GM10266 (cell line): ENCODE data around the gene RBCK1.

ENCODE experiments used
- DNase-seq: peaks from one replicate; pipeline ENCODE4 v3.0.0; 2012; ENCODE audit errors: extremely low spot score
- TF ChIP-seq, protein P1 (sequence below): IDR thresholded peaks from 2 replicates; pipeline ENCODE4 v1.5.1; 2012; ENCODE audit warnings: mild to moderate bottlenecking, low read depth; ENCODE audit not compliant: control insufficient read depth, insufficient read depth; ENCODE audit errors: missing control alignments

Gene RBCK1

DNA sequence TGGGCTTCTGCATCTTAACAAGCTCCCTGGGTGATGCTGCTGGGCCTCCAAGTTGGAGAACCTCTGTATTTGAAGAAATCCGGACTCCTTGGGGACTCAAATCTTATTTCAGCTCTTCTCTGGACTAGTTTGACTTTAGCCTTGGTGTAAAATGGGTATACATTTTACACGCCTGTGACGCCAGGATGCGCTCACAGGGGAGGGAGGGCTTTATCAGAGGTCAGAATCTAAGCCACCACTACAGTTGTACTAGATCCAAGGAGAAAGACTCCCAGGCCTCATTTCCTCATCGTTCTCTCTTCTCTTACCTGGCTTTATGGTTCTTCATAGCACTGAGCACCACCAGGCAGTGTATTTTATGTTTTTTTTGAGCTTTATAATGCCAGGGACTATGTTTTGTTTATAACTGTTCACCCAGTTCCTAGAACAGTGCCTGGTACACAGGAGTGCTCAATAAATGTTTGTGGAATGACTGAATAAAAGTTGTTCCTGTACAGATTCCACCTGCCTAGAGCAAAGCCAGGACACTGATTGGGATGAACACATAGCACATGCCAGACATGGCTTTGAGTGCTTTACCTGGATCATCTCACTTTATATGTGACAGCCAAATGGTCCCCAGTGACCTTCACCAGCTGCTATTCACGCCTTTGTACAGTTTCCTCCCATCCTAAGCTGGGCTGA is 5.1 kb upstream of the RBCK1 start:
- DNase-seq = no peak
- TF ChIP-seq, protein P1, sequence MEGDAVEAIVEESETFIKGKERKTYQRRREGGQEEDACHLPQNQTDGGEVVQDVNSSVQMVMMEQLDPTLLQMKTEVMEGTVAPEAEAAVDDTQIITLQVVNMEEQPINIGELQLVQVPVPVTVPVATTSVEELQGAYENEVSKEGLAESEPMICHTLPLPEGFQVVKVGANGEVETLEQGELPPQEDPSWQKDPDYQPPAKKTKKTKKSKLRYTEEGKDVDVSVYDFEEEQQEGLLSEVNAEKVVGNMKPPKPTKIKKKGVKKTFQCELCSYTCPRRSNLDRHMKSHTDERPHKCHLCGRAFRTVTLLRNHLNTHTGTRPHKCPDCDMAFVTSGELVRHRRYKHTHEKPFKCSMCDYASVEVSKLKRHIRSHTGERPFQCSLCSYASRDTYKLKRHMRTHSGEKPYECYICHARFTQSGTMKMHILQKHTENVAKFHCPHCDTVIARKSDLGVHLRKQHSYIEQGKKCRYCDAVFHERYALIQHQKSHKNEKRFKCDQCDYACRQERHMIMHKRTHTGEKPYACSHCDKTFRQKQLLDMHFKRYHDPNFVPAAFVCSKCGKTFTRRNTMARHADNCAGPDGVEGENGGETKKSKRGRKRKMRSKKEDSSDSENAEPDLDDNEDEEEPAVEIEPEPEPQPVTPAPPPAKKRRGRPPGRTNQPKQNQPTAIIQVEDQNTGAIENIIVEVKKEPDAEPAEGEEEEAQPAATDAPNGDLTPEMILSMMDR = no peak

DNA sequence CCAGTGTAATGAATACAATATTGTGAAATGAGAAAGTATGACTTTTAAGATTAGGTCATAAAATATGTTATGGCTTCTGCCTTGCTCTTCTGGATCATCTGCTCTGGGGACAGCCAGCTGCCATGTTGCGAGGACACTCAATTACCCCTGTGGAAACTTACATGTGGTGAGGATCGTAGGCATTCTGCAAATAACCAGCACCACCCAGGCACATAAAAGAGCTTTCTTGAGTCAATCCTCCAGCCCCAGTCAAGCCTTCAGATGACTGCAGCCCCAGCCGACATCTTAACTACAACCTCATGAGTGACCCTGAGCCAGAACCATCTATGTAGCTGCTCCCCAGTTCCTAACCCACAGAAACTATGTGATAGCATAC is 4.5 kb upstream of the RBCK1 start:
- TF ChIP-seq, protein P1 = no peak
- no peak for DNase-seq

DNA sequence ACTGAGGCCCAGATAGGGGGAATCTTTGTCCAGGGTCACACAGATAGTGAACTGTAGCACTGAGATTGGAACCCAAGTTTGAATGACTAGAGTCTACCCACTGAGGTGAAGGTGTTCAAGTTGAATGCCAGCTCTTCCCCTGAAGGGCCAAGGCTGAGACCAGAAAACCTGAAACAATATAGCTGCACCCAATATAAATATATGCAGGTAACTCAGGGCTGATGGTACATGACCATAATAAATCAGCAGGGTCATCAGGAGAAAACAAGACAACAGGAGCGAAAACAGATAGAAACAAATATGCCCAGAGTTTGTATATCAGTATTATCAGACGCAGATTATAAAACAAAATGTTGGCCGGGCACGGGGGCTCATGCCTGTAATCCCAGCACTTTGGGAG is 4.0 kb upstream of the RBCK1 start:
- TF ChIP-seq, protein P1 = no peak
- no peak for DNase-seq

DNA sequence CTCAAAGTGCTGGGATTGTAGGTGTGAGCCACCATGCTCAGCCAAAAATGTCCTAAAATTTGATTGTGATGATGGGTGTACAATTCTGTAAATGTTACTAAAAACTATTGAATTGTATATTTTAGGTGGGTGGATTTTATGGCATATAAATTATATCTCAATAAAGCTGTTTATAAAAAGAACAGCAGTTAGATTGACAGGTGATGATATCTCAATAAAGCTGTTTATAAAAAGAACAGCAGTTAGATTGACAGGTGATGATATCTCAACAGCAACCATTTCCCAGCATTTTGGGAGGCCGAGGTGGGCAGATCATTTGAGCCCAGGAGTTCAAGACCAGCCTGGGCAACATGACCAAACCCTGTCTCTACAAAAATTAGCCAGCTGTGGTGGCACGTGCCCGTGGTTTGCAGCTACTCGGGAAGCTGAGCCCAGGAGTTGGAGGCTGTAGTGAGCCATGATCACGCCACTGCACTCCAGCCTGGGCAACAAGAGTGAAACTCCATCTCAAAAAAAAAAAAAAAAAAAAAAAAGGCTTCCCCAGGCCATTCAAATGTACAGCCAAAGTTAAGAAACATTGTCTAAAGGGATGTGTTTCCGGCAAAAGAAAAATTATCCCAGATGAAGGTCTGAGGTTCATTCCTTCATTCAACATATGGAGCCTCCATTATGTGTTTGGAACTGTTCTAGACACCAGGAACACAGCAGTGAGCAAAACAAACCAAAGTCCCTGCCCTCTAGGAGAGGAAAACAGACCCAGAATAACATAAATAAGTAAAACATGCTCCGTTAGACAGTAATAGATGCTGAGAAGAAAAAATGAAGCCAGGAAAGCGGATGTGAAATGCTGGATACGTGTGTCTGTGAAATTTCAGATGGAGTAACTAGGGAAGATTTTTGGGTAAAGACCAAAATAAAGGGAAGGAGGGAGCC is 1.6 kb upstream of the RBCK1 start:
- DNase-seq = no peak
- TF ChIP-seq, protein P1 = no peak

DNA sequence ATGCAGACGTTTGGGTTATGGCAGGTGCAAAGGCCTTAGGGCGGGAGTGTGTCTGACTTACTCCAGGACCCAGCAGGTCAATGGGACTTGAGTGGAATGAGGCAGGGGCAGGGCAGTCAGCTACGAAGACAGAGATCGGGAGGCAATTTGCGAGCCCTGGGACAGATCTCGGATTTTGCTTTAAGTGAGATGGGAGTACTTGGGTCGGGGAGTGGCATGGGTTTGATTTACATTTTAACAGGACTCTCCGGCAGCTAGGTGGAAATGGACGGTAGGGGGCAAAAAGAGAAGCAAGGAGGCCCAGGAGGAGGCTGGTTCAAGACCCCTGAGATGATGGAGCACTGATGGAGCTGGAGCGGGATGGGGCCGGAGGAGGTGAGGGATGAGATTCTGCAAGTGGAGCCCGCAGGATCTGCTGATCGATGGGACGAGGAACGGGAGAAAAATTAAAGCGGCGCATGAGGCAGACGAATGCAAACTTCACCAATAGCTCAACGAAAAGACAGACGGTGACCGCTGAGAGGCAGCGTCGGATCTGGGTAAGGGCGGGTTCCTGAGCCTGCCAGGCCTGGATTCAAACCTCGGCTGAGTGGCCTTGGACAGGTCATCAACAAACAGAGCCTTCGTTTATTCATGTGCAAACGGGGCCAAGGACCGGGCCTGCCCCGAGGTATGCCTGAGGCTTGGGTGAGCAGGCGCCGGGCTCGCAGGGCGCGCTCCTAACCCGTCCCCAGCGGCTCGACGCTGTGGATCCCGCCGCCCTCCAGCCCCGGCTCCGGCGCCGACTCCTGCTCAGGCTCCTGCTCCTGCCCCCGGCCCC is 756 bp upstream of the RBCK1 start:
- DNase-seq = peak; percentile 93
- TF ChIP-seq, protein P1 = peak; percentile 33

DNA sequence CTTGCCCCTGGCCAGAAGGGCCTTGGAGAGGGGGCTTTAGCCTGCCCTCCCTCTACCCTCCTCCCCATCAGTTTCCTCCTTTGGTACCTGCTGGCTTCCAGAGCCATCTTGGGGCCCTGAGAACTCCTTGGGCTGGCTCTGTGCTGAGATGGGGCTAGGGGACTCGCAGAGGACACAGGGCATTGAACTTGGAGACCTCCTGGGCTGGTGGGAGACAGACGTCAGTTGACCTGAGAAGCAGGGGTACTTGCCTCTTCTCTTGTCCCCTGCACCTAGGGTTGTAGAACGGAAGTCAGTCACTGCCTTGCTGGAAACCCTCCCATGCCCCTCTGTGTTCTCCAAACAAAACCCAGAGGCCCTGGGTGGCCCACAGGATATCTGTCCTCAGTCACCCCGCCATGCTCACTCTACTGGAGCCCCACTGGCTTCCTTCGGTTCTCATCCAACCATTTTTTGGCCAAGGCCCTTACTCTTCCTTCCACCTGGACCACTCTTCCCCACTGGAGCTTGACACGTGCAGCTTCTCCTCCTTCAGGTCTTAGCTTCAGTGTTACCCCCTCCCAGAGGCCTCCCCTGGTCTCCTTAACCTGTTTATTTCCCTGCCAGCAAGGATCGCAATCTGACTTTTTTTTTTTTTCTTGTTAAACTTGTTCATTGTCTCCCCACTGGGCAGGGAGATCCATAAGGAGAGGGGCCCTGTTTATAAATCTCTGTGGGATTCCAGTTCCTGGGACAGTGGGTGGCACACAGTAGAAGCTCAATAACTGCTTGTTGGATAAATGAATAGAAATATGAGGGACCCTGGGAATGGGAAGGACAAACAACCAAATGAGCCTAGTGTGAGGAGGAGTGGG is 971 bp downstream of the RBCK1 start:
- TF ChIP-seq, protein P1 = no peak
- no peak for DNase-seq
